Neural progenitor cell (in vitro differentiated cells): ENCODE measurements around the gene EYS.

Experiments used
- CTCF ChIP-seq: fragments of 200-600 bp; sonication (generic); IDR thresholded peaks from 2 replicates; pipeline ENCODE4 v1.5.1; 2017; ENCODE audit warnings: antibody characterized with exemption, mild to moderate bottlenecking
- EZH2phosphoT487 ChIP-seq: fragments of 200-600 bp; sonication (generic); IDR thresholded peaks from 2 replicates; pipeline ENCODE4 v1.6.1; 2017; ENCODE audit warnings: antibody characterized with exemption

- TF ChIP-seq CTCF, result no peak
- no peak for TF ChIP-seq EZH2phosphoT487
Observed at GRCh38 chr6:64046746-64047208, 1660.2 kb downstream of the EYS start.
